ENCODE measurements around the gene DENND4A.
"Not testable (repeated sequence)": the region's sequence is repeated elsewhere in the genome, so short reads cannot be mapped to it uniquely, and the experiment has no call there.

DENND4A gene

DNA sequence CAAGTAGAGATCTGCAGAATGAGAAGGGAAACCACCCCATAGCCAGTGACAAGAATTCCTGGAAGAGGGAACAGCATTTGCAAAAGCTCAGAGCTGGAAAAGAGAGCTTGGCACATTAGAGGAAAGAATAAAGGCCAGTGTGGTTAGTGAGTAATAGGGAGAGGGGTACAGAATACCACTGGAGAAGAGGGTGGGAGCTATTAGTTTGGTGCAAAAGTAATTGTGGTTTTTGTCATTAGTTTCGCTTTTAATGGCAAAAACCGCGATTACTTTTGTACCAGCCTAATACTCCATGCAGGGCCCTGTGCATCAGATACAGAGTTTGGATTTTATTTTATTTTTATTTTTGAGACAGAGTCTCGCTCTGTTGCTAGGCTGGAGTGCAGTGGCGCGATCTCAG, 160.6 kb downstream of the DENND4A start:
- Histone ChIP-seq H3K4me1 (ENCODE audit: control insufficient read depth, insufficient read depth, low read length) (peaks cover 4% of the 10 kb centered on the region), H3K9ac (ENCODE audit: low read length) (no peak overlapping the region), H3K36me3 (ENCODE audit: control insufficient read depth, insufficient read depth, low read length) (no peaks in the 10 kb centered on the region)

GRCh38 chr15:65630760-65631159, 161.3 kb downstream of the DENND4A start:
- no peak overlapping the region for H3K4me3 ChIP-seq (ENCODE audit: low read length)
- no peaks in the 10 kb centered on the region for H3K9me3 ChIP-seq (ENCODE audit: control insufficient read depth, low read length)
- H3K27me3 ChIP-seq (ENCODE audit: control insufficient read depth, insufficient read depth, low read length) = no peaks in the 10 kb centered on the region
- H3K4me1 ChIP-seq (ENCODE audit: control insufficient read depth, insufficient read depth, low read length) = peaks cover 4% of the 10 kb centered on the region
- H3K9ac ChIP-seq (ENCODE audit: low read length) = no peak overlapping the region
- no peaks in the 10 kb centered on the region for H3K36me3 ChIP-seq (ENCODE audit: control insufficient read depth, insufficient read depth, low read length)

More for the DNA sequence above, 160.6 kb downstream of the DENND4A start:
- no peaks in the 10 kb centered on the region for H3K9me3 ChIP-seq (ENCODE audit: control insufficient read depth, low read length)
- H3K4me3 ChIP-seq (ENCODE audit: low read length) = no peak overlapping the region
- H3K27me3 ChIP-seq (ENCODE audit: control insufficient read depth, insufficient read depth, low read length) = no peaks in the 10 kb centered on the region

DNA sequence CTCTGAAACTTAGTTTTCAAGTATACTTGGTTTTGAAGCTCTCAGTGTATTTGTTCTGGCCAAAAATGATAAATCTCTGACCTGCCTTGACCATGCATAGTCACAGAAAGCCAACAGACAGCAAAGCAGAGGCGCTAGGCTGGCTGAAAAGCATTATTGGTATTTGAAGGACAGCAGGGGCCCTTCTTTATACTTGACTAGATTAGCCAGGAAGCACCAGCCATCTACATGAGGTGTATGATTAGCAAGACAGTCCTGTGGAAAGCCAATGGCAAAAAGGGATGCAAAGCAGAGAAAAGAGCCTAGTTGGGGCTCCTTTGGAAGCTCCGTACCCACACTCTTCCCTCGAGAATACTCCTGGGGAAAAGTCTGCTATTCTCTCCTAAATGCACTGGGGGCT, 162.5 kb downstream of the DENND4A start:
- H3K4me1 ChIP-seq (ENCODE audit: control insufficient read depth, insufficient read depth, low read length) = peaks cover 4% of the 10 kb centered on the region
- H3K4me3 ChIP-seq (ENCODE audit: low read length) = no peak overlapping the region
- no peaks in the 10 kb centered on the region for H3K9me3 ChIP-seq (ENCODE audit: control insufficient read depth, low read length)
- H3K36me3 ChIP-seq (ENCODE audit: control insufficient read depth, insufficient read depth, low read length) = no peaks in the 10 kb centered on the region
- no peaks in the 10 kb centered on the region for H3K27me3 ChIP-seq (ENCODE audit: control insufficient read depth, insufficient read depth, low read length)
- no peak overlapping the region for H3K9ac ChIP-seq (ENCODE audit: low read length)

- Histone ChIP-seq H3K9me3 (ENCODE audit: control insufficient read depth, low read length) (no peaks in the 10 kb centered on the region), H3K4me3 (ENCODE audit: low read length) (no peak overlapping the region), H3K36me3 (ENCODE audit: control insufficient read depth, insufficient read depth, low read length) (no peaks in the 10 kb centered on the region), H3K27me3 (ENCODE audit: control insufficient read depth, insufficient read depth, low read length) (no peaks in the 10 kb centered on the region), H3K4me1 (ENCODE audit: control insufficient read depth, insufficient read depth, low read length) (no peaks in the 10 kb centered on the region), H3K9ac (ENCODE audit: low read length) (no peak overlapping the region)
Observed at GRCh38 chr15:65626856-65627255, 165.2 kb downstream of the DENND4A start.

GRCh38 chr15:65623103-65623502, 169.0 kb downstream of the DENND4A start:
- no peak overlapping the region for H3K9ac ChIP-seq (ENCODE audit: low read length)
- H3K36me3 ChIP-seq (ENCODE audit: control insufficient read depth, insufficient read depth, low read length) = no peaks in the 10 kb centered on the region
- H3K27me3 ChIP-seq (ENCODE audit: control insufficient read depth, insufficient read depth, low read length) = no peaks in the 10 kb centered on the region
- H3K9me3 ChIP-seq (ENCODE audit: control insufficient read depth, low read length) = no peaks in the 10 kb centered on the region
- no peak overlapping the region for H3K4me3 ChIP-seq (ENCODE audit: low read length)
- H3K4me1 ChIP-seq (ENCODE audit: control insufficient read depth, insufficient read depth, low read length) = no peaks in the 10 kb centered on the region

- Histone ChIP-seq H3K9me3 (ENCODE audit: control insufficient read depth, low read length) (no peaks in the 10 kb centered on the region), H3K36me3 (ENCODE audit: control insufficient read depth, insufficient read depth, low read length) (no peaks in the 10 kb centered on the region), H3K27me3 (ENCODE audit: control insufficient read depth, insufficient read depth, low read length) (no peaks in the 10 kb centered on the region), H3K4me3 (ENCODE audit: low read length) (no peak within 1 kb of the TSS), H3K9ac (ENCODE audit: low read length) (no peak within 1 kb of the TSS), H3K4me1 (ENCODE audit: control insufficient read depth, insufficient read depth, low read length) (no peaks in the 10 kb centered on the region)
Observed at GRCh38 chr15:65621638-65622037, 170.5 kb downstream of the DENND4A start, which contains the start of gene SLC24A1. TSS of gene SLC24A1 (plus strand) at chr15:65621938. CDS start at chr15:65624081, 2,143 bp downstream.

DNA sequence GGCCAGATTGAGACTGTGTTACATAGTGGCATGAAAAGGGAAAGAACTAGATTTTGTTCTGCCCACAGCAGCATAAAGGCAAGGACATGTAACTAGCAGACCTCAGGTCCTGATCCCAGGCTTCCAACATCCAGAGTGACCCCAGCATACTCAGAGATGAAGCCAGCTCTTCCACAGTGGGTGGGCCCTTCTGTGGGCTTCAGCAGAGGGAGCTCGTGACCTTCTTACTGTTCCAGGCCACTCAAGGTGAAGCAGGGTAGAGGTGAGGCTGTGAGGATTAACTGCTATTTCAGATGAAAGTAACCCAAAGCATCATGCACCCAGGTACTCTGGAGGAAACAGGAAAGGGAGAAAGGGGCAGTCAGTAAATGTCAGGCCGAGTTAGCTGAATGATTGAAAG, 171.3 kb downstream of the DENND4A start:
- Histone ChIP-seq H3K36me3 (ENCODE audit: control insufficient read depth, insufficient read depth, low read length) (no peaks in the 10 kb centered on the region), H3K9me3 (ENCODE audit: control insufficient read depth, low read length) (no peaks in the 10 kb centered on the region), H3K9ac (ENCODE audit: low read length) (no peak overlapping the region), H3K4me1 (ENCODE audit: control insufficient read depth, insufficient read depth, low read length) (no peaks in the 10 kb centered on the region), H3K27me3 (ENCODE audit: control insufficient read depth, insufficient read depth, low read length) (no peaks in the 10 kb centered on the region), H3K4me3 (ENCODE audit: low read length) (no peak overlapping the region)

DNA sequence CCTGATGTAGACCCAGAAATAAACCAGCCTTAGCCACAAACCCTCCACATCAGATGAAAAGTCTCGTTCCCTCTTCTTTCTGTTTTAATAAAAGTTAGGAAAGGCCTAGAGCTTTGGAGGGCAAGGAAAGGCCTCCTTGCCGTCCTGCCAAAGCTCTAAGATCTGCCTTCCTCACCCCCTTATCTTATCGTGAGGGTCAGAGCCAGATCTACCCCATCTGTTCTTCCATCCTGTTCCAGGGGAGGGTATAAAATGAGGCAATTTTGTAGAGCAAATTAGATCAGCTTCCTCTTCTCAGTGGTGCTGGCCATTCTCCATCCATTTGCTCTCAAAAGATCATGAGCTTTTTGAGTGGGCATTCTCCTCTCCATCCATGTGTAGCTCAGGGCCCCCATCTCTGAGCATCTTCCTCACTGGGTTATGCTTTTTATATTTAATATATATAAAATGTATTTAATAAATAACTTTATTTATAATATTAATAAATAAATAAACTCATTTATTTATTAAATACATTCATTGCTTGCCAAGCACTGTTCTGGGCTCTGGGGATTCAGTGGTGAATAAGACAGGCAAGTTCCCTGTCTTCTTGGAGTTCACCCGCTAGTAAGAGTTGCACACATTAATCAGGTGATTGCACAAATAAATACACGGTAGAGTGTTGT, 172.3 kb downstream of the DENND4A start:
- H3K9me3 ChIP-seq (ENCODE audit: control insufficient read depth, low read length) = no peaks in the 10 kb centered on the region
- no peak overlapping the region for H3K9ac ChIP-seq (ENCODE audit: low read length)
- H3K36me3 ChIP-seq (ENCODE audit: control insufficient read depth, insufficient read depth, low read length) = no peaks in the 10 kb centered on the region
- H3K4me1 ChIP-seq (ENCODE audit: control insufficient read depth, insufficient read depth, low read length) = no peaks in the 10 kb centered on the region
- H3K27me3 ChIP-seq (ENCODE audit: control insufficient read depth, insufficient read depth, low read length) = no peaks in the 10 kb centered on the region
- no peak overlapping the region for H3K4me3 ChIP-seq (ENCODE audit: low read length)

GRCh38 chr15:65618560-65619109, 173.5 kb downstream of the DENND4A start:
- Histone ChIP-seq H3K9ac (ENCODE audit: low read length) (no peak overlapping the region), H3K9me3 (ENCODE audit: control insufficient read depth, low read length) (no peaks in the 10 kb centered on the region), H3K4me1 (ENCODE audit: control insufficient read depth, insufficient read depth, low read length) (no peaks in the 10 kb centered on the region), H3K27me3 (ENCODE audit: control insufficient read depth, insufficient read depth, low read length) (no peaks in the 10 kb centered on the region), H3K4me3 (ENCODE audit: low read length) (no peak overlapping the region), H3K36me3 (ENCODE audit: control insufficient read depth, insufficient read depth, low read length) (no peaks in the 10 kb centered on the region)

GRCh38 chr15:65615887-65616286, 176.2 kb downstream of the DENND4A start:
- peaks cover 12% of the 10 kb centered on the region for H3K4me1 ChIP-seq (ENCODE audit: control insufficient read depth, insufficient read depth, low read length)
- not testable (repeated sequence) for H3K9ac ChIP-seq (ENCODE audit: low read length); H3K27me3 ChIP-seq (ENCODE audit: control insufficient read depth, insufficient read depth, low read length); H3K9me3 ChIP-seq (ENCODE audit: control insufficient read depth, low read length); H3K4me3 ChIP-seq (ENCODE audit: low read length); H3K36me3 ChIP-seq (ENCODE audit: control insufficient read depth, insufficient read depth, low read length)

DNA sequence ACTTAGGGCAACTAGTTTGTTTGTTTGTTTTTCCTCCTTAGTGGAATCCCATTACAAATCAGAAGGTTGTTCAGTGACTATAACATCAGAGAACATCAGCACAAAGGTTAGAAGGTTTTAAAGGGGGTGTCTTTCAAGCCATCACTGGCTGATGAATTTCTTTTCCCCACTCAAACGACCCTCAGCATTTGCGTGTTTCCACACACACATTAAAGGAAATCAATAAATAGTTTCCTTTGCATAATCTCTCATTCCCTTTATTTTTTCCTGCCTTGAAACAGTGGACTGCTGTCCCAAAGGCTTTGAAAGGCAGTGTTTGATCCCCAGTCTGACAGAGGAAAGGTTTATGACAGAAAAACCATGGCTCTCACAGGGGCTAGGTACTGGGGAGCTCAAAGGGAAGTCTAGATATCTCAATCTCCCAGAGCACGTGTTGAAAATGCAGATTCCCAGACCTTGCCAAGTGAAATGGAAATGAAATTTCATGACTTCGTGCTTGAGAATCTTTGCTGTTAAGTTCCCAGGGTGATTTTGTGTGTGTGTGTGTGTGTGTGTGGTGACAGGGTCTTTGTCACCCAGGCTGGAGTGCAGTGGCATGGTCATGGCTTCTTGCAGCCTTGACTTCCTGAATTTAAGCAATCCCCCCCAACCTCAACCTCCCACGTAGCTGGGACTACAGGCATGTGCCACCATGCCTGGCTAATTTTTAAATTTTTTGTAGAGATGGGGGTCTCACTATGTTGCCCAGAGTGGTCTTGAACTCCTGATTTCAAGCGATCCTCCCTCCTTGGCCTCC, 178.9 kb downstream of the DENND4A start:
- Histone ChIP-seq H3K4me1 (ENCODE audit: control insufficient read depth, insufficient read depth, low read length) (peaks cover 22% of the 10 kb centered on the region), H3K4me3 (ENCODE audit: low read length) (no peak overlapping the region), H3K36me3 (ENCODE audit: control insufficient read depth, insufficient read depth, low read length) (no peaks in the 10 kb centered on the region), H3K9me3 (ENCODE audit: control insufficient read depth, low read length) (no peaks in the 10 kb centered on the region), H3K9ac (ENCODE audit: low read length) (no peak overlapping the region), H3K27me3 (ENCODE audit: control insufficient read depth, insufficient read depth, low read length) (no peaks in the 10 kb centered on the region)

- H3K27me3 ChIP-seq (ENCODE audit: control insufficient read depth, insufficient read depth, low read length) = no peaks in the 10 kb centered on the region
- no peaks in the 10 kb centered on the region for H3K36me3 ChIP-seq (ENCODE audit: control insufficient read depth, insufficient read depth, low read length)
- no peaks in the 10 kb centered on the region for H3K9me3 ChIP-seq (ENCODE audit: control insufficient read depth, low read length)
- H3K4me1 ChIP-seq (ENCODE audit: control insufficient read depth, insufficient read depth, low read length) = peaks cover 22% of the 10 kb centered on the region
- no peak overlapping the region for H3K9ac ChIP-seq (ENCODE audit: low read length)
- H3K4me3 ChIP-seq (ENCODE audit: low read length) = no peak overlapping the region
Observed at GRCh38 chr15:65612616-65612946, 179.5 kb downstream of the DENND4A start.

Measured in mucosa of stomach (tissue), 1 donor.